Measurements from ENCODE around the gene NCKAP5. TPM values are rescaled to one million over a fixed set of nuclear protein-coding genes. Genes with fewer than 3 reads are reported as not detected.

NCKAP5 gene
- total RNA-seq, 3 donors from 2014 or later (not counting 1 experiment from before 2014, with no cell fraction given) = 0.12 to 0.20 TPM; not detected in 1

- Histone ChIP-seq H3K4me3 (ENCODE audit: low read length) (no peak overlapping the region), H3K27ac (ENCODE audit: low read length) (no peak overlapping the region), H3K36me3 (ENCODE audit: control insufficient read depth, insufficient read depth, low read length) (no peaks in the 10 kb centered on the region), H3K9me3 (ENCODE audit: control insufficient read depth, insufficient read depth, low read length) (peaks cover 3% of the 10 kb centered on the region), H3K27me3 (ENCODE audit: control insufficient read depth, insufficient read depth, low read length) (no peaks in the 10 kb centered on the region), H3K4me1 (ENCODE audit: control insufficient read depth, insufficient read depth, low read length) (no peaks in the 10 kb centered on the region)
- H3K4me1 Mint-ChIP-seq = no peaks in the 10 kb centered on the region
- whole genome bisulfite sequencing (ENCODE audit: insufficient coverage) = no CpG with 5 or more reads among the region's 2 CpGs
- TF ChIP-seq, protein P1, sequence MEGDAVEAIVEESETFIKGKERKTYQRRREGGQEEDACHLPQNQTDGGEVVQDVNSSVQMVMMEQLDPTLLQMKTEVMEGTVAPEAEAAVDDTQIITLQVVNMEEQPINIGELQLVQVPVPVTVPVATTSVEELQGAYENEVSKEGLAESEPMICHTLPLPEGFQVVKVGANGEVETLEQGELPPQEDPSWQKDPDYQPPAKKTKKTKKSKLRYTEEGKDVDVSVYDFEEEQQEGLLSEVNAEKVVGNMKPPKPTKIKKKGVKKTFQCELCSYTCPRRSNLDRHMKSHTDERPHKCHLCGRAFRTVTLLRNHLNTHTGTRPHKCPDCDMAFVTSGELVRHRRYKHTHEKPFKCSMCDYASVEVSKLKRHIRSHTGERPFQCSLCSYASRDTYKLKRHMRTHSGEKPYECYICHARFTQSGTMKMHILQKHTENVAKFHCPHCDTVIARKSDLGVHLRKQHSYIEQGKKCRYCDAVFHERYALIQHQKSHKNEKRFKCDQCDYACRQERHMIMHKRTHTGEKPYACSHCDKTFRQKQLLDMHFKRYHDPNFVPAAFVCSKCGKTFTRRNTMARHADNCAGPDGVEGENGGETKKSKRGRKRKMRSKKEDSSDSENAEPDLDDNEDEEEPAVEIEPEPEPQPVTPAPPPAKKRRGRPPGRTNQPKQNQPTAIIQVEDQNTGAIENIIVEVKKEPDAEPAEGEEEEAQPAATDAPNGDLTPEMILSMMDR (IDR thresholded peaks at IDR 0.05) = no peak
- no peaks in the 10 kb centered on the region for H3K36me3 Mint-ChIP-seq
- no peaks in the 10 kb centered on the region for H3K27me3 Mint-ChIP-seq (ENCODE audit: low read depth in 2 of 2)
- H3K27ac Mint-ChIP-seq = no peak overlapping the region
- H3K9me3 Mint-ChIP-seq = peaks cover 11 to 18% of the 10 kb centered on the region in 2 donors
- DNase-seq = no peak
- intact Hi-C loops (cut with micrococcal nuclease) = no loop called here
- H3K4me3 Mint-ChIP-seq = no peak overlapping the region
- ATAC-seq = no peak
These were observed 681.7 kb downstream of the NCKAP5 start for GRCh38 chr2:132886574-132886973.

- no peak for ATAC-seq
- no peaks in the 10 kb centered on the region for H3K36me3 ChIP-seq (ENCODE audit: control insufficient read depth, insufficient read depth, low read length)
- H3K9me3 ChIP-seq (ENCODE audit: control insufficient read depth, insufficient read depth, low read length) = peaks cover 3% of the 10 kb centered on the region
- H3K36me3 Mint-ChIP-seq = no peaks in the 10 kb centered on the region
- H3K4me3 ChIP-seq (ENCODE audit: low read length) = no peak overlapping the region
- WGBS (ENCODE audit: insufficient coverage) = 91% methylated on average over 6 of the region's 6 CpGs
- H3K27me3 ChIP-seq (ENCODE audit: control insufficient read depth, insufficient read depth, low read length) = no peaks in the 10 kb centered on the region
- H3K4me3 Mint-ChIP-seq = no peak overlapping the region
- H3K27ac ChIP-seq (ENCODE audit: low read length) = no peak overlapping the region
- no peak overlapping the region for H3K27ac Mint-ChIP-seq
- DNase-seq = no peak
- no peaks in the 10 kb centered on the region for H3K27me3 Mint-ChIP-seq (ENCODE audit: low read depth in 2 of 2)
- TF ChIP-seq, protein P1 (IDR thresholded peaks at IDR 0.05) = no peak
- H3K4me1 ChIP-seq (ENCODE audit: control insufficient read depth, insufficient read depth, low read length) = no peaks in the 10 kb centered on the region
- intact Hi-C loops (cut with micrococcal nuclease) = no loop called here
- no peaks in the 10 kb centered on the region for H3K4me1 Mint-ChIP-seq
- peaks cover 11 to 21% of the 10 kb centered on the region in 2 donors for H3K9me3 Mint-ChIP-seq
These were observed 683.6 kb downstream of the NCKAP5 start for GRCh38 chr2:132884705-132885104.

DNA sequence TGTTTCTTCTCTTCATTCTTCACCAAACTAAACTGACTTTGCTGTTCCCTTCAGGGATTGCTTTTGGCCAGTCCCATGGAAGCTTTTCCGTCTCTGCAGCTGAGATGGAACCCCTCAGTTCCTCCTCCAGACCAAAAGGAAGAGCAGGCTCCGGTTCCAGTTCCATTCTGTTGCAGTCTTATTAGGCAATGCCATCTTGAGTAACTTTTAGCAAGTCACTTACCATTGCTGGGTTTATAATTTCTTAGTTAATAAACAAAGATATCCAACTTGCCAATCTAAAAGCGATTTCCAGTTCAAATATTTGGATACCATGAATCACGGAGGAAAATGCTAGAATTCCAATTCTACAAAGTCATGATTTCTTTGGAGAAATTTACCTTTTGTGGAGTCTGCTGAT lies 684.0 kb downstream of the NCKAP5 start:
- H3K4me1 Mint-ChIP-seq = no peaks in the 10 kb centered on the region
- intact Hi-C loops (cut with micrococcal nuclease) = no loop called here
- no peak overlapping the region for H3K27ac ChIP-seq (ENCODE audit: low read length)
- no peak for DNase-seq
- H3K36me3 Mint-ChIP-seq = no peaks in the 10 kb centered on the region
- H3K36me3 ChIP-seq (ENCODE audit: control insufficient read depth, insufficient read depth, low read length) = no peaks in the 10 kb centered on the region
- ATAC-seq = no peak
- H3K27me3 ChIP-seq (ENCODE audit: control insufficient read depth, insufficient read depth, low read length) = no peaks in the 10 kb centered on the region
- peaks cover 11 to 21% of the 10 kb centered on the region in 2 donors for H3K9me3 Mint-ChIP-seq
- TF ChIP-seq, protein P1 (IDR thresholded peaks at IDR 0.05) = no peak
- 76% methylated on average over 4 of the region's 4 CpGs for WGBS (ENCODE audit: insufficient coverage)
- H3K4me1 ChIP-seq (ENCODE audit: control insufficient read depth, insufficient read depth, low read length) = no peaks in the 10 kb centered on the region
- H3K4me3 ChIP-seq (ENCODE audit: low read length) = no peak overlapping the region
- H3K27me3 Mint-ChIP-seq (ENCODE audit: low read depth in 2 of 2) = no peaks in the 10 kb centered on the region
- no peak overlapping the region for H3K27ac Mint-ChIP-seq
- peaks cover 3% of the 10 kb centered on the region for H3K9me3 ChIP-seq (ENCODE audit: control insufficient read depth, insufficient read depth, low read length)
- no peak overlapping the region for H3K4me3 Mint-ChIP-seq

DNA sequence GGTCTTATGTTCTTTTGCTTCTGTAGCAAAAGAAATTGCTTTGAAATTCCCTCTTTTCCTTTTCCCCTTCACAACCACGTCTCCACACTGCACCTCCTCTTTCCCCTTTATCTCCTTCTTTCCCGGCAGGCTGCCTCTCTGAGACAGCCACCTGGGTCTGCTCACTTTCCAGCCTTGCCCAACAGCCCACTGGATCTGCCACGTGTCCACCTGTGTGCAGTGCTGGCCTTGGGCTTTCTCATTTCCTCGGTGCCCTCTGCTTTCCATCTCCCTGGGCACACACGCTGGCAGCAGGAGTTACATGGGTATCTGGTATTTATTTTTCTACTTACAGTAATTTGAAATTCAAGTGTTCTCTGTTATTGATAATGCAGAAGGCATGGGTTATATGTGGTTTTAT lies 684.8 kb downstream of the NCKAP5 start:
- TF ChIP-seq, protein P1 (IDR thresholded peaks at IDR 0.05) = no peak
- Mint-ChIP-seq H3K9me3 (peaks cover 11 to 21% of the 10 kb centered on the region in 2 donors), H3K27ac (no peak overlapping the region), H3K36me3 (no peaks in the 10 kb centered on the region), H3K4me1 (no peaks in the 10 kb centered on the region), H3K4me3 (no peak overlapping the region), H3K27me3 (ENCODE audit: low read depth in 2 of 2) (no peaks in the 10 kb centered on the region)
- no peaks in the 10 kb centered on the region for H3K36me3 ChIP-seq (ENCODE audit: control insufficient read depth, insufficient read depth, low read length)
- no peaks in the 10 kb centered on the region for H3K9me3 ChIP-seq (ENCODE audit: control insufficient read depth, insufficient read depth, low read length)
- H3K27ac ChIP-seq (ENCODE audit: low read length) = no peak overlapping the region
- no peak overlapping the region for H3K4me3 ChIP-seq (ENCODE audit: low read length)
- no peaks in the 10 kb centered on the region for H3K4me1 ChIP-seq (ENCODE audit: control insufficient read depth, insufficient read depth, low read length)
- no peaks in the 10 kb centered on the region for H3K27me3 ChIP-seq (ENCODE audit: control insufficient read depth, insufficient read depth, low read length)
- 77% methylated on average over 5 of the region's 5 CpGs for WGBS (ENCODE audit: insufficient coverage)
- DNase-seq = no peak
- intact Hi-C loops (cut with micrococcal nuclease) = no loop called here
- no peak for ATAC-seq
